Left lung (tissue), 10 donors: ENCODE measurements around the gene MFAP4. TPM values are rescaled to one million over a fixed set of nuclear protein-coding genes. Genes with fewer than 3 reads are reported as not detected.
A peak's percentile ranks its signal among the peaks of the same experiment; 100 is the strongest.

Experiments used
- ATAC-seq: fragments of 200-7000 bp; cut with Tn5 transposase; one replicate; pipeline ENCODE4 v1.9.1; 2020; ENCODE audit warnings: moderate library complexity
- DNase-seq, 4 donors: peaks; one replicate each; pipeline ENCODE4 v3.0.0-alpha.2; 2013 to 2020
- H3K27ac ChIP-seq, 2 donors: fragments of 200-600 bp; sonication (generic) in 1 of 2; one replicate each; pipeline versions ENCODE4 v1.5.0 to v1.8.0; 2020 to 2021
- H3K27me3 ChIP-seq, 2 donors: fragments of 200-600 bp; sonication (generic) in 1 of 2; one replicate each; pipeline versions ENCODE4 v1.5.0 to v1.8.0; 2020 to 2021
- H3K36me3 ChIP-seq, 2 donors: fragments of 200-600 bp; sonication (generic) in 1 of 2; one replicate each; pipeline versions ENCODE4 v1.5.0 to v1.8.0; 2020 to 2021
- H3K4me1 ChIP-seq, 2 donors: fragments of 200-600 bp; one replicate each; pipeline ENCODE4 v1.8.0; 2021
- H3K4me3 ChIP-seq, 2 donors: fragments of 200-600 bp; sonication (generic) in 1 of 2; one replicate each; pipeline versions ENCODE4 v1.5.0 to v1.8.0; 2020 to 2021; ENCODE audit warnings: mild to moderate bottlenecking in 1 of 2
- H3K9me3 ChIP-seq, 2 donors: fragments of 200-600 bp; sonication (generic) in 1 of 2; one replicate each; pipeline versions ENCODE4 v1.5.0 to v1.8.0; 2020 to 2021
- CTCF ChIP-seq, 2 donors: fragments of 200-600 bp; sonication (generic) in 1 of 2; IDR thresholded peaks; one replicate each; pipeline versions ENCODE4 v1.5.0 to v1.8.0; 2021; ENCODE audit warnings: antibody characterized with exemption in 2 of 2
- intact Hi-C, 2 donors: fragments of 100-400 bp; cut with DNase I; formaldehyde crosslinking; loops; one replicate each; pipeline versions ENCODE4 v1.11.2 to v1.14.2; 2022
- polyA plus RNA-seq, 6 donors: library from polyadenylated mRNA; unstranded; fragments of 120-200 nt; gene quantifications; one replicate each; pipeline ENCODE4 v1.2.1, GENCODE V29; 2013; ENCODE audit not compliant: insufficient read length in 6 of 6
- total RNA-seq, 2 donors: library from RNA; stranded (reverse); fragmentation: NEBNext Ultra II Directional; extraction: Animal tissue kit (Norgen Biotek cat#: 25700); gene quantifications; one replicate each; pipeline ENCODE4 v1.2.1, GENCODE V29; 2021
- donor health status: DM: no; HTN: yes; CAD: no.
- donor health status: DM: no; HTN: no; CAD: no.

The MFAP4 gene
- total and polyA plus RNA-seq, 8 donors: 91.0 to 601 (median 479) TPM

GRCh38 chr17:19339341-19339815 is 47.6 kb downstream of the MFAP4 start:
- Histone ChIP-seq H3K4me3 (no peak overlapping the region), H3K9me3 (no peaks in the 10 kb centered on the region), H3K27me3 (no peaks in the 10 kb centered on the region), H3K27ac (no peak overlapping the region), H3K4me1 (peaks cover 0 to 5% of the 10 kb centered on the region in 2 donors), H3K36me3 (no peaks in the 10 kb centered on the region)
- intact Hi-C loops: no loop called here
- no peak for ATAC-seq
- DNase-seq: no peak
- TF ChIP-seq CTCF (IDR thresholded peaks at IDR 0.05): no peak

GRCh38 chr17:19338031-19338990 is 48.7 kb downstream of the MFAP4 start:
- intact Hi-C loops: no loop called here
- peak in 3 of 4 donors; percentile 59 to 87 (median 66) for DNase-seq

GRCh38 chr17:19337712-19338023 is 49.3 kb downstream of the MFAP4 start:
- DNase-seq (no peak), ATAC-seq (no peak)
- H3K36me3 ChIP-seq: peaks cover 0 to 7% of the 10 kb centered on the region in 2 donors
- no peak for TF ChIP-seq CTCF (IDR thresholded peaks at IDR 0.05)
- intact Hi-C loops: no loop called here
- peaks cover 0 to 5% of the 10 kb centered on the region in 2 donors for H3K4me1 ChIP-seq
- no peaks in the 10 kb centered on the region for H3K9me3 ChIP-seq
- H3K27me3 ChIP-seq: no peaks in the 10 kb centered on the region
- H3K27ac ChIP-seq: no peak overlapping the region
- H3K4me3 ChIP-seq: no peak overlapping the region

More at GRCh38 chr17:19338031-19338990, 48.7 kb downstream of the MFAP4 start:
- H3K9me3 ChIP-seq: no peaks in the 10 kb centered on the region
- peaks cover 0 to 7% of the 10 kb centered on the region in 2 donors for H3K36me3 ChIP-seq
- H3K27ac ChIP-seq: no peak overlapping the region
- H3K4me3 ChIP-seq: no peak overlapping the region
- peak; percentile 83 for ATAC-seq
- peak; percentile 43 to 77 for TF ChIP-seq CTCF (IDR thresholded peaks at IDR 0.05)
- H3K27me3 ChIP-seq: no peaks in the 10 kb centered on the region
- peaks cover 0 to 5% of the 10 kb centered on the region in 2 donors for H3K4me1 ChIP-seq

- ATAC-seq (no peak), DNase-seq (no peak)
- intact Hi-C loops: no loop called here
- H3K36me3 ChIP-seq: peaks cover 0 to 7% of the 10 kb centered on the region in 2 donors
- H3K27ac ChIP-seq: no peak overlapping the region
- no peaks in the 10 kb centered on the region for H3K9me3 ChIP-seq
- no peak overlapping the region for H3K4me3 ChIP-seq
- H3K4me1 ChIP-seq: peaks cover 0 to 4% of the 10 kb centered on the region in 2 donors
- TF ChIP-seq CTCF (IDR thresholded peaks at IDR 0.05): no peak
- no peaks in the 10 kb centered on the region for H3K27me3 ChIP-seq
These were observed 49.9 kb downstream of the MFAP4 start for GRCh38 chr17:19336938-19337711.
